ENCODE measurements around the gene SPATA20. TPM values are rescaled to one million over a fixed set of nuclear protein-coding genes. Genes with fewer than 3 reads are reported as not detected.

The SPATA20 gene
- total and polyA plus RNA-seq, 8 donors, result 26.9 to 80.8 (median 39.0) TPM

GRCh38 chr17:50529849-50530248, 17.1 kb upstream of the SPATA20 start:
- peaks cover 9 to 23% (median 17%) of the 10 kb centered on the region in 3 donors for H3K4me1 ChIP-seq
- FAIRE-seq (no peak), DNase-seq (no peak), ATAC-seq (no peak)
- H3K27me3 ChIP-seq, result no peaks in the 10 kb centered on the region
- TF ChIP-seq, protein P1, sequence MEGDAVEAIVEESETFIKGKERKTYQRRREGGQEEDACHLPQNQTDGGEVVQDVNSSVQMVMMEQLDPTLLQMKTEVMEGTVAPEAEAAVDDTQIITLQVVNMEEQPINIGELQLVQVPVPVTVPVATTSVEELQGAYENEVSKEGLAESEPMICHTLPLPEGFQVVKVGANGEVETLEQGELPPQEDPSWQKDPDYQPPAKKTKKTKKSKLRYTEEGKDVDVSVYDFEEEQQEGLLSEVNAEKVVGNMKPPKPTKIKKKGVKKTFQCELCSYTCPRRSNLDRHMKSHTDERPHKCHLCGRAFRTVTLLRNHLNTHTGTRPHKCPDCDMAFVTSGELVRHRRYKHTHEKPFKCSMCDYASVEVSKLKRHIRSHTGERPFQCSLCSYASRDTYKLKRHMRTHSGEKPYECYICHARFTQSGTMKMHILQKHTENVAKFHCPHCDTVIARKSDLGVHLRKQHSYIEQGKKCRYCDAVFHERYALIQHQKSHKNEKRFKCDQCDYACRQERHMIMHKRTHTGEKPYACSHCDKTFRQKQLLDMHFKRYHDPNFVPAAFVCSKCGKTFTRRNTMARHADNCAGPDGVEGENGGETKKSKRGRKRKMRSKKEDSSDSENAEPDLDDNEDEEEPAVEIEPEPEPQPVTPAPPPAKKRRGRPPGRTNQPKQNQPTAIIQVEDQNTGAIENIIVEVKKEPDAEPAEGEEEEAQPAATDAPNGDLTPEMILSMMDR (IDR thresholded peaks at IDR 0.05), result no peak
- H3K27ac ChIP-seq, result no peak overlapping the region
- 91 to 94% methylated on average over 7 of the region's 7 CpGs for WGBS, 2 donors
- no peaks in the 10 kb centered on the region for H3K36me3 ChIP-seq
- no peak overlapping the region for H3K4me3 ChIP-seq
- intact Hi-C loops (cut with DNase I), result loop anchor here in 1 of 3 donors (10.0 kb wide), 1 partner anchor 45 kb away; no protein-coding TSS in a partner anchor
- H3K9me3 ChIP-seq, result no peaks in the 10 kb centered on the region

- intact Hi-C loops (cut with DNase I), result loop anchor here in 1 of 3 donors (10.0 kb wide), 1 partner anchor 47 kb away; no protein-coding TSS in a partner anchor
- Histone ChIP-seq H3K9me3 (no peaks in the 10 kb centered on the region), H3K36me3 (peaks cover 0 to 6% (median 0%) of the 10 kb centered on the region in 3 donors), H3K4me3 (no peak overlapping the region), H3K27me3 (no peaks in the 10 kb centered on the region), H3K27ac (peak overlapping the region in 2 of 4 donors; percentile 67 to 92), H3K4me1 (peaks cover 9 to 35% (median 17%) of the 10 kb centered on the region in 3 donors)
- TF ChIP-seq, protein P1 (IDR thresholded peaks at IDR 0.05), result no peak
- 24 to 28% methylated on average over 6 of the region's 6 CpGs for WGBS, 2 donors
- ATAC-seq (no peak), FAIRE-seq (no peak), DNase-seq (peak in 1 of 6 donors; percentile 61)
Observed at GRCh38 chr17:50531428-50532025, 15.4 kb upstream of the SPATA20 start.

DNA sequence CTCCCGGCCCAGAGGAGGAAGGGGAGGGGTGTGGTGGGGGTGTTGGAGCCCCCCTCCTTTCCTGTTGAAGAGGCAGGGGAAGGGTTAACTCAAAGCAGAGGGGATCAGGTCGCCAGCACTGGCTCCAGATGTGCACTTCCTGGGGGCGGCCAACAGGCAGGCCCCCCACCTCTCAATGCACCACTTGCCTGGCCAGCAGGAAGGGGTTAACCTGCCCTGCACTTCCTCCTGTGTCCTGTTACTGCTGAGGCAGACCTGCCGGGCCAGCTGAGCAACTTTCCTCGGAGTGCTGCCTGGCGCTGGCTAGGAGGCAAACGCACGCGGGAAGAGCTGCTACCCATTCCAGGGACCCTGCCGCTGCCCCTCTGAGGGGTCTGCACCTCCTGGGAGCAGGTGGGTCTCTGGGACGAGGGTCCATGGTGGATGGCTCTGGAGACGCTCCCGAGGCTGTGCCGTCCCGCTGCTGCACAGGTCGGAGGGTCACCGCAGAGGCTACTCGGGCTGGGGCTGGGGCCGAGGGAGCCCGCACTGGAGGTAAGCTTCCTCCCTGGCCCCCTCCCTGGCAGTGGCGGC, 14.4 kb upstream of the SPATA20 start, which contains the start of gene EPN3:
Gene EPN3 (plus strand): TSS at position 284 of the 573 bp plus-strand sequence. CDS start 3,822 bp downstream, outside the sequence.
- Histone ChIP-seq H3K4me1 (peaks cover 9 to 35% (median 17%) of the 10 kb centered on the region in 3 donors), H3K9me3 (no peaks in the 10 kb centered on the region), H3K36me3 (peaks cover 0 to 16% (median 0%) of the 10 kb centered on the region in 3 donors), H3K27ac (peak within 1 kb of the TSS; percentile 73 to 92 (median 80)), H3K27me3 (no peaks in the 10 kb centered on the region), H3K4me3 (peak within 1 kb of the TSS; percentile 21 to 84 (median 53))
- FAIRE-seq, result no peak
- DNase-seq, result peak; percentile 75 to 93 (median 82)
- TF ChIP-seq, protein P1 (IDR thresholded peaks at IDR 0.05), result peak in 1 of 4 donors; percentile 20
- 0 to 1% methylated on average over 19 to 21 of the region's 21 CpGs for WGBS, 2 donors
- ATAC-seq, result peak; percentile 74 to 84 (median 76)
- intact Hi-C loops (cut with DNase I), result loop anchor here in 1 of 3 donors (10.0 kb wide), 1 partner anchor 48 kb away; no protein-coding TSS in a partner anchor

DNA sequence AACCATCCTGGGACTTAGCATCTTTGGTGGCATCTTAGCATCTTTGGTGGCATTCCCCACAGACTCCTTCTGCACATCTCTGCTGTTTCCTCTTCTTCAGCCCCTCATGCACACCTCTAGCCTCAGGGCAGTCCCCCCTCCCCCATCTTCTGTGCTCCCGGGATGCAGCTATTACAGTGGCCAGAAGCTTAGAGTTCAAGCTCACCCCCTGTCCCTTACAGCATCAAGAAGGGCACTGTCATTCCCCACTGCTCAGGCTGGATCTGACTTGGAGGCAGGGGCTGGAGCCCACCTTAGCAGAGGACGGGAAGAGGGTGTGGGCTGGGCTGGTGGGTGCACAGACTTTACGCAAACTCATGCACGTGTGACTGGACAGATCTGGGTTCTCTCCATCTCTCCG, 13.8 kb upstream of the SPATA20 start:
- TF ChIP-seq, protein P1 (IDR thresholded peaks at IDR 0.05), result no peak
- Histone ChIP-seq H3K27ac (peak overlapping the region; percentile 73 to 92 (median 80)), H3K9me3 (no peaks in the 10 kb centered on the region), H3K27me3 (no peaks in the 10 kb centered on the region), H3K4me3 (peak overlapping the region; percentile 21 to 84 (median 53)), H3K36me3 (peaks cover 0 to 23% (median 2%) of the 10 kb centered on the region in 3 donors), H3K4me1 (peaks cover 9 to 35% (median 17%) of the 10 kb centered on the region in 3 donors)
- DNase-seq, result no peak
- ATAC-seq, result peak; percentile 13 to 27 (median 20)
- intact Hi-C loops (cut with DNase I), result loop anchor here in 1 of 3 donors (10.0 kb wide), 1 partner anchor 48 kb away; no protein-coding TSS in a partner anchor
- FAIRE-seq, result no peak
- WGBS, 2 donors, result 5 to 7% methylated on average over 5 of the region's 5 CpGs

All from pancreas (tissue), 10 donors.